ENCODE data around the gene ERH. TPM values are rescaled to one million over a fixed set of nuclear protein-coding genes. Genes with fewer than 3 reads are reported as not detected.

ERH gene
- total RNA-seq, 1 experiment from 2014 or later = 388 TPM

DNA sequence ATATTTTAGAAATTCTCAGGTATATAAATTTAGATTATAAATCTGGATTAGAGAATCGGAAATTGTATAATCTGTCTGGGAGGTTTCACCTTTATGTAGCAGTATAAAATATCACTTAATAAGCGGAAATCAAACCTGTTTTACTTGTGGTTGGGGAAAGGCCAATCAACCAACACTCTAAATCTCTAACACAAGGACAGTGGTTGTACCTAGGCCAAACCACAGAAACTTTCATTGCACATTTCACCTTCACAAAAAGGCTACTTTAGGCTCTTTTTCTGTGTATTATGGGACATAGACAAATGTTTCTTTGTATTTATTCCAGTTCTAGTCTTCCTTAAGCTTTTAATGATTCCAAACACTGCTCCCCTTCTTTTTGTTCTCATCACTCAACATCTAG is 19.8 kb downstream of the ERH start:
- H3K4me1 ChIP-seq = no peaks in the 10 kb centered on the region
- no peak overlapping the region for H3K4me3 ChIP-seq (ENCODE audit: low read depth, low read length)
- intact Hi-C loops (cut with micrococcal nuclease; ENCODE audit: unreplicated experiment) = no loop called here
- Mint-ChIP-seq H3K27ac (ENCODE audit: unreplicated experiment) (no peak overlapping the region), H3K36me3 (ENCODE audit: insufficient read depth, unreplicated experiment) (peaks cover 70% of the 10 kb centered on the region), H3K27me3 (ENCODE audit: insufficient read depth, unreplicated experiment) (no peaks in the 10 kb centered on the region), H3K4me3 (ENCODE audit: unreplicated experiment) (no peak overlapping the region), H3K4me1 (ENCODE audit: low read depth, unreplicated experiment) (peaks cover 8% of the 10 kb centered on the region), H3K9me3 (ENCODE audit: unreplicated experiment) (peaks cover 13% of the 10 kb centered on the region)
- no peaks in the 10 kb centered on the region; the same call in 1 of the 2 replicates for H3K36me3 ChIP-seq (ENCODE audit: control insufficient read depth, insufficient read depth, low read length)
- TF ChIP-seq, protein P1, sequence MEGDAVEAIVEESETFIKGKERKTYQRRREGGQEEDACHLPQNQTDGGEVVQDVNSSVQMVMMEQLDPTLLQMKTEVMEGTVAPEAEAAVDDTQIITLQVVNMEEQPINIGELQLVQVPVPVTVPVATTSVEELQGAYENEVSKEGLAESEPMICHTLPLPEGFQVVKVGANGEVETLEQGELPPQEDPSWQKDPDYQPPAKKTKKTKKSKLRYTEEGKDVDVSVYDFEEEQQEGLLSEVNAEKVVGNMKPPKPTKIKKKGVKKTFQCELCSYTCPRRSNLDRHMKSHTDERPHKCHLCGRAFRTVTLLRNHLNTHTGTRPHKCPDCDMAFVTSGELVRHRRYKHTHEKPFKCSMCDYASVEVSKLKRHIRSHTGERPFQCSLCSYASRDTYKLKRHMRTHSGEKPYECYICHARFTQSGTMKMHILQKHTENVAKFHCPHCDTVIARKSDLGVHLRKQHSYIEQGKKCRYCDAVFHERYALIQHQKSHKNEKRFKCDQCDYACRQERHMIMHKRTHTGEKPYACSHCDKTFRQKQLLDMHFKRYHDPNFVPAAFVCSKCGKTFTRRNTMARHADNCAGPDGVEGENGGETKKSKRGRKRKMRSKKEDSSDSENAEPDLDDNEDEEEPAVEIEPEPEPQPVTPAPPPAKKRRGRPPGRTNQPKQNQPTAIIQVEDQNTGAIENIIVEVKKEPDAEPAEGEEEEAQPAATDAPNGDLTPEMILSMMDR (IDR thresholded peaks at IDR 0.05; ENCODE audit: insufficient read depth in 1 of 2, low read depth in 1 of 2, low read length in 1 of 2, severe bottlenecking in 1 of 2, unreplicated experiment in 1 of 2) = no peak
- no peaks in the 10 kb centered on the region for H3K27me3 ChIP-seq (replicated peaks; ENCODE audit: control insufficient read depth, insufficient read depth, low read length)
- ChIA-PET POLR2A (no interaction called here), CTCF (no interaction called here)
- DNase-seq = no peak
- no peaks in the 10 kb centered on the region for H3K9me3 ChIP-seq
- BruUV-seq (replicated peaks) = no TSS peak

DNA sequence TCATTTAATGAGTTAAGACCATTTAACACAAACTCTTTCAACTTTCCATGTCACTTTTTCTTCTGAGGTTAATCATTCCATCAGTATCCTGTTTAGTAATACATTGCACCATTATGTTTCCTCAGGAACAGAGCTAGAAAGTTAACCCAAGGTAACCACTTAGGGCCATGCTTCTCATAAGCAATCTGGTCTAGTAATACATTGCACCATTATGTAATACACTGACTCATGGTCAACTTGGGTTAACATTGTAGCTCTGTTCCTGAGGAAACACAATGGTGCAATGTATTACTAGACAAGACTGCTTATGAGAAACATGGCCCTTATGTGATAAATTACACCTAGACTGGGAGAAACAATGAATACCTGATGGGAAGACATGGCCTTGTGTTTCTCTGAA is 21.7 kb downstream of the ERH start:
- POLR2A ChIA-PET = no interaction called here
- CTCF ChIA-PET = no interaction called here
- peaks cover 61% of the 10 kb centered on the region for H3K36me3 Mint-ChIP-seq (ENCODE audit: insufficient read depth, unreplicated experiment)

DNA sequence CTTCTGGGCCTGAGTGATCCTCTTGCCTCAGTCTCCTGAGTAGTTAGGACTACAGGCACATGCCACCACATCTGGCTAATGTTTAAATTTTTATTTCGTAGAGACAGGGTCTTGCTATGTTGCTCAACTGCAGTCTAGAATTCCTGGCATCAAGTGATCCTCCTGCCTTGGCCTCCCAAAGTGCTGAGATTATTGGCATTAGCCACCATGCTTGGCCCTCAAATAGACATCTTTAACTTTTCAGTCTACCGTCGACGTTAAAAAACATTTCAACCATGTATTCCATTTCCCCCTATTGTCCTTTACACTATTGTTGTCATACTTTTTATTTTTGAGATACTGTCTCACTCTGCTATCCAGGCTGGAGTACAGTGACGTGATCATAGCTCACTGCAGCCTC is 22.4 kb downstream of the ERH start:
- no TSS peak for BruUV-seq (replicated peaks)
- H3K27me3 Mint-ChIP-seq (ENCODE audit: insufficient read depth, unreplicated experiment) = no peaks in the 10 kb centered on the region
- H3K9me3 Mint-ChIP-seq (ENCODE audit: unreplicated experiment) = peaks cover 13% of the 10 kb centered on the region
- Histone ChIP-seq H3K9me3 (no peaks in the 10 kb centered on the region), H3K4me3 (ENCODE audit: low read depth, low read length) (no peak overlapping the region), H3K36me3 (ENCODE audit: control insufficient read depth, insufficient read depth, low read length) (no peaks in the 10 kb centered on the region; the same call in 1 of the 2 replicates), H3K4me1 (no peaks in the 10 kb centered on the region), H3K27me3 (replicated peaks; ENCODE audit: control insufficient read depth, insufficient read depth, low read length) (no peaks in the 10 kb centered on the region)
- ChIA-PET CTCF (no interaction called here), POLR2A (no interaction called here)
- H3K4me1 Mint-ChIP-seq (ENCODE audit: low read depth, unreplicated experiment) = peaks cover 13% of the 10 kb centered on the region
- peaks cover 55% of the 10 kb centered on the region for H3K36me3 Mint-ChIP-seq (ENCODE audit: insufficient read depth, unreplicated experiment)
- H3K4me3 Mint-ChIP-seq (ENCODE audit: unreplicated experiment) = no peak overlapping the region
- DNase-seq = no peak
- no peak overlapping the region for H3K27ac Mint-ChIP-seq (ENCODE audit: unreplicated experiment)
- TF ChIP-seq, protein P1 (IDR thresholded peaks at IDR 0.05; ENCODE audit: insufficient read depth in 1 of 2, low read depth in 1 of 2, low read length in 1 of 2, severe bottlenecking in 1 of 2, unreplicated experiment in 1 of 2) = no peak
- intact Hi-C loops (cut with micrococcal nuclease; ENCODE audit: unreplicated experiment) = no loop called here

More for the DNA sequence above, 21.7 kb downstream of the ERH start:
- Histone ChIP-seq H3K4me1 (no peaks in the 10 kb centered on the region), H3K36me3 (ENCODE audit: control insufficient read depth, insufficient read depth, low read length) (no peaks in the 10 kb centered on the region; the same call in 1 of the 2 replicates), H3K4me3 (ENCODE audit: low read depth, low read length) (no peak overlapping the region), H3K9me3 (no peaks in the 10 kb centered on the region), H3K27me3 (replicated peaks; ENCODE audit: control insufficient read depth, insufficient read depth, low read length) (no peaks in the 10 kb centered on the region)
- intact Hi-C loops (cut with micrococcal nuclease; ENCODE audit: unreplicated experiment) = no loop called here
- no peak overlapping the region for H3K27ac Mint-ChIP-seq (ENCODE audit: unreplicated experiment)
- no peak overlapping the region for H3K4me3 Mint-ChIP-seq (ENCODE audit: unreplicated experiment)
- no peaks in the 10 kb centered on the region for H3K27me3 Mint-ChIP-seq (ENCODE audit: insufficient read depth, unreplicated experiment)
- no TSS peak for BruUV-seq (replicated peaks)
- H3K4me1 Mint-ChIP-seq (ENCODE audit: low read depth, unreplicated experiment) = peaks cover 13% of the 10 kb centered on the region
- TF ChIP-seq, protein P1 (IDR thresholded peaks at IDR 0.05; ENCODE audit: insufficient read depth in 1 of 2, low read depth in 1 of 2, low read length in 1 of 2, severe bottlenecking in 1 of 2, unreplicated experiment in 1 of 2) = no peak
- DNase-seq = no peak
- peaks cover 13% of the 10 kb centered on the region for H3K9me3 Mint-ChIP-seq (ENCODE audit: unreplicated experiment)

All from Caco-2 (cell line).